K562 (cell line): ENCODE results near the gene DDX50. TPM values are rescaled to one million over a fixed set of nuclear protein-coding genes. Genes with fewer than 3 reads are reported as not detected.

Experiments used
- ATAC-seq: fragments of 200-7000 bp; cut with Tn5 transposase; 3 replicates; pipeline ENCODE4 v1.9.1; 2020; ENCODE audit warnings: moderate library complexity
- BruUV-seq: library from RNA; stranded (reverse); fragments of 400-500 nt; replicated peaks from 2 replicates; lab custom pipeline; 2021; lab: Mats Ljungman, UMichigan
- CTCF ChIA-PET: fragments of 300-600 bp; formaldehyde crosslinking; extraction: SDS; loops from one replicate; lab custom pipeline; 2021; ENCODE audit warnings: low intra/inter-chr PET ratio; lab: Yijun Ruan, JAX
- POLR2A ChIA-PET: fragments of 300-600, 350-650 bp; sonication (Branson Sonifier 250); formaldehyde crosslinking; extraction: SDS; loops from one replicate; lab custom pipeline; 2021; ENCODE audit warnings: antibody characterized with exemption, inconsistent platforms; lab: Yijun Ruan, JAX
- DNase-seq, 4 experiments: peaks; one replicate each; pipeline versions ENCODE4 v3.0.0 to v3.0.0-alpha.2; 2011 to 2018; ENCODE audit warnings: low spot score in 3 of 4, mixed read lengths in 3 of 4; ENCODE audit errors: extremely low read depth in 1 of 4
- FAIRE-seq: peaks from 2 replicates; lab custom pipeline; 2011; peaks lifted over from hg19 to GRCh38; lab: Jason Lieb, UNC
- H2AFZ ChIP-seq: 2 replicates; pipeline ENCODE4 v1.6.0; 2011; ENCODE audit warnings: low read depth, low read length, control low read depth, inconsistent platforms
- H3K27ac ChIP-seq: fragments of 200-600 bp; 3 replicates; pipeline ENCODE4 v1.8.0; 2011; ENCODE audit warnings: low read depth, mild to moderate bottlenecking, control low read depth, inconsistent platforms, low read length, moderate library complexity, mixed read lengths; ENCODE audit errors: extremely low read depth
- H3K27me3 ChIP-seq, 2 experiments: fragments of 300-600 bp in 1 of 2; 2 replicates in 1 of 2; 3 replicates in 1 of 2; pipeline versions ENCODE4 v1.6.0 to v1.8.0; 2011; ENCODE audit warnings: inconsistent platforms in 2 of 2, low read length in 2 of 2, mild to moderate bottlenecking in 1 of 2, mixed read lengths in 1 of 2, moderate library complexity in 1 of 2; ENCODE audit not compliant: control insufficient read depth in 2 of 2, insufficient read depth in 2 of 2
- H3K36me3 ChIP-seq: fragments of 300-600 bp; 3 replicates; pipeline ENCODE4 v1.8.0; 2011; ENCODE audit warnings: mild to moderate bottlenecking, low read length, inconsistent platforms; ENCODE audit not compliant: control insufficient read depth, insufficient read depth
- H3K4me1 ChIP-seq, 2 experiments: fragments of 200-600 bp in 1 of 2; replicated peaks in 1 of 2; 2 replicates in 1 of 2; 3 replicates in 1 of 2; pipeline versions ENCODE4 v1.5.1 to v1.8.0; 2011; ENCODE audit warnings: inconsistent platforms in 2 of 2, low read length in 2 of 2, mild to moderate bottlenecking in 1 of 2, mixed read lengths in 1 of 2, moderate library complexity in 1 of 2; ENCODE audit not compliant: control insufficient read depth in 2 of 2, insufficient read depth in 2 of 2
- H3K4me2 ChIP-seq: 2 replicates; pipeline ENCODE4 v1.6.1; 2011; ENCODE audit warnings: low read length, control low read depth, inconsistent platforms, mixed read lengths; ENCODE audit not compliant: insufficient read depth
- H3K4me3 ChIP-seq: fragments of 200-600 bp; sonication (generic), shearing (Covaris generic); 2 replicates; pipeline ENCODE4 v1.5.1; 2016; ENCODE audit warnings: control low read depth, inconsistent platforms
- H3K79me2 ChIP-seq: fragments of 200-600 bp; 3 replicates; pipeline ENCODE4 v1.8.0; 2011; ENCODE audit warnings: low read length, inconsistent platforms; ENCODE audit not compliant: control insufficient read depth, insufficient read depth
- H3K9ac ChIP-seq, 2 experiments: 2 replicates each; pipeline versions ENCODE4 v1.6.0 to v1.6.1; 2011; ENCODE audit warnings: low read depth in 2 of 2, low read length in 2 of 2, control low read depth in 1 of 2, inconsistent platforms in 1 of 2, mild to moderate bottlenecking in 1 of 2, mixed read lengths in 1 of 2; ENCODE audit not compliant: insufficient read depth in 1 of 2
- H3K9me1 ChIP-seq: one replicate; pipeline ENCODE4 v1.6.0; 2011; ENCODE audit warnings: inconsistent platforms, mild to moderate bottlenecking, low read length, moderate library complexity; ENCODE audit not compliant: control insufficient read depth, insufficient read depth
- H3K9me3 ChIP-seq: replicated peaks from 2 replicates; pipeline ENCODE4 v1.5.1; 2011; ENCODE audit warnings: low read depth, low read length, inconsistent platforms; ENCODE audit not compliant: control insufficient read depth, insufficient read depth
- H4K20me1 ChIP-seq: replicated peaks from 2 replicates; pipeline ENCODE4 v1.6.1; 2011; ENCODE audit warnings: low read length, inconsistent platforms, mixed read lengths; ENCODE audit not compliant: control insufficient read depth, insufficient read depth
- BCOR ChIP-seq: fragments of 450-650 bp; IDR thresholded peaks from 2 replicates; pipeline ENCODE4 v1.6.1; 2016
- CHD2 ChIP-seq: IDR thresholded peaks from 2 replicates; pipeline ENCODE4 v1.6.1; 2011; ENCODE audit warnings: low read depth, low read length
- GTF2F1 ChIP-seq: IDR thresholded peaks from 2 replicates; pipeline ENCODE4 v1.6.1; 2011; ENCODE audit warnings: low read depth, low read length, improper control_type of control experiment
- HMGN3 ChIP-seq: IDR thresholded peaks from 2 replicates; pipeline ENCODE4 v1.6.1; 2011; ENCODE audit warnings: borderline replicate concordance, low read depth, mild to moderate bottlenecking, mixed read lengths, low read length; ENCODE audit not compliant: insufficient read length; ENCODE audit errors: extremely low read depth
- IRF9 ChIP-seq: fragments of 450-650 bp; IDR thresholded peaks from 2 replicates; pipeline ENCODE4 v1.6.1; 2016; ENCODE audit warnings: missing biosample characterization, missing genetic modification characterization
- RAD51 ChIP-seq: fragments of 450-650 bp; IDR thresholded peaks from 2 replicates; pipeline ENCODE4 v1.7.1; 2016; ENCODE audit warnings: low read depth, mild to moderate bottlenecking, borderline replicate concordance
- RHOXF2B ChIP-seq: fragments of 250-450 bp; sonication (Bioruptor Pico); conservative IDR thresholded peaks from 2 replicates; pipeline ENCODE4 v1.5.1; 2021
- SMARCA4 ChIP-seq: fragments of 450-650 bp; IDR thresholded peaks from 2 replicates; pipeline ENCODE4 v1.6.1; 2016
- TEAD2 ChIP-seq: fragments of 450-650 bp; IDR thresholded peaks from 2 replicates; pipeline ENCODE4 v1.6.1; 2016; ENCODE audit warnings: missing genetic modification characterization, control low read depth, missing compliant biosample characterization
- ZNF124 ChIP-seq: sonication (generic); formaldehyde crosslinking; IDR thresholded peaks from 2 replicates; pipeline ENCODE4 v1.8.1; 2022; ENCODE audit warnings: missing genetic modification reagents
- ZNF174 ChIP-seq: fragments of 250-450 bp; sonication (Bioruptor Pico); IDR thresholded peaks from 2 replicates; pipeline ENCODE4 v1.4.0; 2020; ENCODE audit warnings: mild to moderate bottlenecking
- ZNF445 ChIP-seq: fragments of 250-450 bp; sonication (Bioruptor Pico); IDR thresholded peaks from 2 replicates; pipeline ENCODE4 v1.4.0; 2020; ENCODE audit warnings: low read depth, mild to moderate bottlenecking, moderate library complexity
- WGBS: fragments of 100-300 bp; shearing (Covaris generic); methylation state at CpG from one replicate; pipeline ENCODE4 v1.1.6; 2016; ENCODE audit warnings: low coverage, mixed read lengths; ENCODE audit not compliant: insufficient coverage; ENCODE audit errors: missing lambda C conversion rate; 5-methylcytosine and 5-hydroxymethylcytosine counted together
- in situ Hi-C: fragments of 300-500 bp; cut with MboI; formaldehyde crosslinking; loops from 4 replicates; pipeline ENCODE4 v1.15.0; 2018; ENCODE audit warnings: inconsistent platforms, mixed read lengths
- intact Hi-C: fragments of 100-400 bp; cut with micrococcal nuclease; formaldehyde crosslinking; loops from 2 replicates; pipeline ENCODE4 v1.14.2; 2022
- polyA plus RNA-seq, 8 experiments: library from polyadenylated mRNA; depleted of rRNA in 4 of 8; stranded (reverse) in 5 of 8; unstranded in 3 of 8; fragments of >200 nt; fragmentation: Nextera tagmentation in 2 of 8; fragmentation: Illumina TruSeq in 1 of 8; extraction: Ambion mirVana in 2 of 8; extraction: Trizol in 1 of 8; gene quantifications; 2 replicates each; pipeline versions ENCODE4 v1.2.1 to v1.2.3, GENCODE V29; 2011 to 2014; ENCODE audit warnings: inconsistent platforms in 1 of 8, missing spikeins in 1 of 8
- total RNA-seq, 7 experiments: library from RNA; depleted of rRNA in 6 of 7; stranded (reverse); fragments of >200 nt in 6 of 7; fragmentation: Illumina TruSeq in 2 of 7; extraction: Trizol in 2 of 7; gene quantifications; 2 replicates each; pipeline versions ENCODE4 v1.2.1 to v1.2.3, GENCODE V29; 2011 to 2021; ENCODE audit warnings: low replicate concordance in 1 of 7
- TF ChIP-seq, protein P1 (sequence below): sonication (generic); formaldehyde crosslinking; IDR thresholded peaks from 2 replicates; pipeline ENCODE4 v1.8.1; 2022; ENCODE audit warnings: missing genetic modification reagents

The DDX50 gene
- total and polyA plus RNA-seq, 9 of the 15 experiments (the other 6 are each of a cell fraction or from before 2014, with no cell fraction given), result 36.7 to 86.8 (median 57.4) TPM

DNA sequence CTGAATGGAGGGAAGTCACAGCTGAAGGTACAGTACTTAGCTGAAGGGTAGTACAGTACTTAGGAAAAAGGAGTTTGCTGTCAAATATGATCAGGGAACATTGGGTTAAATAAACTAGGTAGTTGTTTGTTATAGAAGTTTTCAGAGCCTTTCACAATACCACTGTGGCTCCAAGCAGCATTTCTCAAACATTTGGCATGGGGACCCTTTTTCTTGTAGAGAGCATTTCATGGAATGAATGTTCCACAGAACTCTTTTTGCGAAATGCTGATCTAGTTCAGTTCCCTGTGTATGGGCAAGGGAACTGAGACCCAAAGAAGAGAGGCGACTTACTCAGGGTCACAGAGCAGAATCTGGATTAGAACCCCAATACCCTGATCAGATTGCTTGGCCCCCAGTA lies 31.5 kb upstream of the DDX50 start:
- Histone ChIP-seq H3K27me3 (no peaks in the 10 kb centered on the region), H3K79me2 (no peaks in the 10 kb centered on the region), H3K27ac (no peak overlapping the region), H3K9me1 (no peaks in the 10 kb centered on the region), H4K20me1 (no peaks in the 10 kb centered on the region), H3K4me1 (peaks cover 2 to 6% of the 10 kb centered on the region in 2 experiments; a peak in 3 of 5 replicates), H3K36me3 (no peaks in the 10 kb centered on the region), H3K9me3 (peaks cover 4% of the 10 kb centered on the region; the same call in 1 of the 2 replicates), H3K9ac (no peak overlapping the region), H3K4me3 (no peak overlapping the region), H3K4me2 (no peak overlapping the region), H2AFZ (no peak overlapping the region)
- no peak for ATAC-seq
- TF ChIP-seq GTF2F1, result no peak
- TF ChIP-seq CHD2, result no peak
- TF ChIP-seq HMGN3, result no peak
- no peak for TF ChIP-seq ZNF124 (CRISPR knock-in tag)
- no peak for TF ChIP-seq TEAD2 (tag)
- TF ChIP-seq RAD51, result no peak
- no peak for TF ChIP-seq SMARCA4
- in situ Hi-C loops (no loop called here), intact Hi-C loops (no loop called here)
- ChIA-PET CTCF (no interaction called here), POLR2A (interaction anchor here (0.7 kb wide), 1 partner anchor 30 kb away, joined by 5 read pairs; no protein-coding TSS in a partner anchor)
- no peak for FAIRE-seq
- WGBS, result 17% methylated on average over 2 of the region's 2 CpGs
- DNase-seq, result no peak
- BruUV-seq, result no TSS peak

DNA sequence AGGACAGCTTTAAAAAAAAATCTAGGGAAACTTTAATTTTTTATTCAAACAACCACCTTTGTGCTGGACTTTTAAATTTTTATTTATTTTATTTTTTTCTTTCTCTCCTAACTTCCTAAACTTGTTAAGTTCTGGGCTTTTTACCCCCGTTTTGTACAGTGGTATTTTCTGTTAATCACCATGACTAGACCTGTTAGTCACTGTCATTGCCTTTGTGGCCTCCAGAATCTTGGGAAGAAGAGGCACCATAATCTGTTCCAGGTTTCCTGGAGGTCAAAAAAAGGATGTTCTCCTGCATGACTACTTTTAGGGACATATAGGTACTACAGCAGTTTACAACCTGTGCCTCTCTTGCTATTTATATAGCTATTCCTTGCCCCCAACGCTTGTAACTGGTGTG lies 31.1 kb upstream of the DDX50 start:
- no TSS peak for BruUV-seq
- no peaks in the 10 kb centered on the region for H3K79me2 ChIP-seq
- H3K27ac ChIP-seq, result no peak overlapping the region
- peaks cover 4% of the 10 kb centered on the region; the same call in 1 of the 2 replicates for H3K9me3 ChIP-seq
- H3K36me3 ChIP-seq, result no peaks in the 10 kb centered on the region
- CTCF ChIA-PET, result no interaction called here
- H3K9me1 ChIP-seq, result no peaks in the 10 kb centered on the region
- POLR2A ChIA-PET, result interaction anchor here (0.7 to 1.9 kb wide), 4 partner anchors 9 to 31 kb away, joined by 4 to 13 read pairs (median 6); no protein-coding TSS in a partner anchor
- no peak overlapping the region for H3K4me3 ChIP-seq
- DNase-seq, result no peak
- intact Hi-C loops, result no loop called here
- H2AFZ ChIP-seq, result no peak overlapping the region
- 0% methylated on average over 2 of the region's 2 CpGs for WGBS
- no peak for FAIRE-seq
- no peaks in the 10 kb centered on the region for H4K20me1 ChIP-seq
- no peaks in the 10 kb centered on the region for H3K27me3 ChIP-seq
- ATAC-seq, result no peak
- H3K9ac ChIP-seq, result no peak overlapping the region
- no peak overlapping the region for H3K4me2 ChIP-seq
- H3K4me1 ChIP-seq, result peaks cover 2 to 6% of the 10 kb centered on the region in 2 experiments; a peak in 3 of 5 replicates
- in situ Hi-C loops, result no loop called here
- TF ChIP-seq IRF9 (tag), result no peak
- no peak for TF ChIP-seq BCOR
- TF ChIP-seq, protein P1, sequence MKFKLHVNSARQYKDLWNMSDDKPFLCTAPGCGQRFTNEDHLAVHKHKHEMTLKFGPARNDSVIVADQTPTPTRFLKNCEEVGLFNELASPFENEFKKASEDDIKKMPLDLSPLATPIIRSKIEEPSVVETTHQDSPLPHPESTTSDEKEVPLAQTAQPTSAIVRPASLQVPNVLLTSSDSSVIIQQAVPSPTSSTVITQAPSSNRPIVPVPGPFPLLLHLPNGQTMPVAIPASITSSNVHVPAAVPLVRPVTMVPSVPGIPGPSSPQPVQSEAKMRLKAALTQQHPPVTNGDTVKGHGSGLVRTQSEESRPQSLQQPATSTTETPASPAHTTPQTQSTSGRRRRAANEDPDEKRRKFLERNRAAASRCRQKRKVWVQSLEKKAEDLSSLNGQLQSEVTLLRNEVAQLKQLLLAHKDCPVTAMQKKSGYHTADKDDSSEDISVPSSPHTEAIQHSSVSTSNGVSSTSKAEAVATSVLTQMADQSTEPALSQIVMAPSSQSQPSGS (CRISPR knock-in tag), result no peak
- TF ChIP-seq ZNF174 (CRISPR knock-in tag), result no peak
- TF ChIP-seq RHOXF2B, result no peak
- TF ChIP-seq ZNF445 (CRISPR knock-in tag), result no peak
